Measurements from ENCODE around the gene SOX5.
A peak's percentile ranks its signal among the peaks of the same experiment; 100 is the strongest.

SOX5 gene

GRCh38 chr12:23949348-23950209 is at the start of gene SOX5:
TSS of gene SOX5 (minus strand) at chr12:23949670. CDS start at chr12:23949601, 69 bp downstream.
- DNase-seq (ENCODE audit: low spot score) = peak; percentile 69

- no peak for DNase-seq (ENCODE audit: low spot score)
Measured at GRCh38 chr12:23987046-23987445, 37.6 kb upstream of the SOX5 start.

DNA sequence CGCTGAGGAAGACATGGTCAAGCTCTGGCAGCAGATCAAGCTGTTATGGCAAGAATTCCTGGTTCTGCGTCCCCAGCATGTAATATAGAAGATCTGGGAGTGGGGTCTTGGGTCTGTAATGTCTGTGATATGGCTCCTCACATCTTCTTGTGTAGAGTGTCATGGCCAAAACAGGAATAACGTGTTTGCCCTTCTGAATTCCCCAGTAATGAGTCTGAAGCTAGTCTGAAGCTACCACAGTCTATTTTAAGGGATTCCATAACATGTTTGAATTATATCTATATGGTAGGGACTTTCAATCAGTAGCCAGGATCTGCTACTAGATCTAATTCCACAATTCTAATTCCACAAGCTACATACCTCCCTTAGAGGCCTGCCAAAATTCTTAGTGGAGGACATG is 31.4 kb upstream of the SOX5 start:
- no peak for DNase-seq (ENCODE audit: low spot score)

- peak; percentile 40 for DNase-seq (ENCODE audit: low spot score)
Measured at GRCh38 chr12:23964812-23965211, 15.3 kb upstream of the SOX5 start.

DNA sequence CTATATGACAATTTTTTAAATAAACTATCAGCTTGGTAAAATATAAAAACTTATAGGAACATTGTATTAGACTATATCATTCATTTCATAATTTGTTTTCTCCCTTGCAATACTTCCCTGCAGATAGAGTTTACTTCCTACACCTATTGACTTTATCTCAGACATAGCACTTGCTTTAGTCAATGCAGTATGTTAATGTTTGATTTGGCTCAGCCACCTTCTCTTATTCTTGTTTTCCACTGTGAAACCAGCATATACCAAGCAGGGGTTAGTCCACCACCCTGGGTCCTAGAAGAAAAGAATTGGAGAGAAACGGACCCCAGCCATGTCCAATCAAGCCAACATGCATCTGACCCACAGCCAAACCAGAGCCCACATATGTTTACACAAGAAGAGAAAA is 10.4 kb upstream of the SOX5 start:
- DNase-seq (ENCODE audit: low spot score) = no peak

GRCh38 chr12:23954332-23954731 is 4.9 kb upstream of the SOX5 start:
- no peak for DNase-seq (ENCODE audit: low spot score)

GRCh38 chr12:23952071-23952470 is 2.6 kb upstream of the SOX5 start:
- DNase-seq (ENCODE audit: low spot score) = no peak

DNA sequence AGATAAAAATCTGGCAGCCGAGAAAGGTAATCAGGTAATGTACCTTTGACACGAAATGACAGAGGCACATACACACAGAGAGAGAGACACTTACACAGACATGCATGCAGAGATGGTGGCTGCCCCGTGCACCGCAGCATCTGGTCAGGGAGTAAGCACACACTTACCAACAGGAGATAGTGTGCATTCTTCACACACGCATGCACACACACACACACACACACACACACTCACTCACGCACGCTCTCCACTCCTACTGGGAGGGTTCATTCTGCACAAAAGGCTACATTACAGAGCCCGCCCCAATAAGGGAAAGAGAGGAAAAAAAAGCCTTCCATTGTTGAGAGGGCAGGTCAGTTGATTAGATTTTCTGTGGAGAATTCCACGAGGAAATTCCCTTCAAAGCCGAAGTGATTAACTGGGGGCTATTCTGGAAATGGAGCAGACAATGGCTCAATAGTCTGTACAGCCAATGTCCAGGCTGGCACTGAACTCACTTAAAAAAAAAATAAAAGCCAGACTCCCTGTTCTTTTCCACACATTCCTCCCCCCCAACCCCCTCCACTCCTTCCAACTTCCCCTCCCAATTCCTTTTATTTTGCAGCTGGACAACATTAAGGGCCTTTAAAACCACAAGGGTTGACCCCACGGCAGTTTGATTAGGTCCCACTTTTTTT is 1.4 kb upstream of the SOX5 start:
- DNase-seq (ENCODE audit: low spot score) = no peak

- peak; percentile 64 for DNase-seq (ENCODE audit: low spot score)
Measured at GRCh38 chr12:23950210-23950774, 822 bp upstream of the SOX5 start.

- no peak for DNase-seq (ENCODE audit: low spot score)
Measured at GRCh38 chr12:23948291-23948690, 1.2 kb downstream of the SOX5 start.

- no peak for DNase-seq (ENCODE audit: low spot score)
Measured at GRCh38 chr12:23947395-23947794, 2.1 kb downstream of the SOX5 start.

GRCh38 chr12:23945249-23945648 is 4.2 kb downstream of the SOX5 start:
- no peak for DNase-seq (ENCODE audit: low spot score)

GRCh38 chr12:23944067-23944466 is 5.4 kb downstream of the SOX5 start:
- no peak for DNase-seq (ENCODE audit: low spot score)

- no peak for DNase-seq (ENCODE audit: low spot score)
Measured at GRCh38 chr12:23942841-23943240, 6.6 kb downstream of the SOX5 start.

GRCh38 chr12:23941780-23942179 is 7.7 kb downstream of the SOX5 start:
- DNase-seq (ENCODE audit: low spot score) = no peak

DNA sequence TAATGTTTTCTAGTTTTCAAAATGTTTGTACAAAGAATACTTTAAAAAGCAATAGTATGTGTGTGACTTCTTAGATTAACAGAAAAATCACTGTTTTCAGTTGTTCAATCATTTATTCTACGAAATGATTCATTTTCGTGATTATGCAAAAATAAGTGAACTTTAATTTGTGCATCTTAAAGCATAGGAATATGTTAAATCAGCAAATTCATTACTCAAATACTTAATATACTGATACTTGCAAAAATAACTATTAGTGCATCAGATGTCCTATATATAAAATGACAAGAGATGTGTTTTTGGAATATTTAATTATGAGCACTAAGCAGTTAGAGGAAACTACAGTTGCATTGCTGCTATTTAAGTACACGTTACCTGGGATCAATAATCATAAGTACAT is 11.0 kb downstream of the SOX5 start:
- no peak for DNase-seq (ENCODE audit: low spot score)

DNA sequence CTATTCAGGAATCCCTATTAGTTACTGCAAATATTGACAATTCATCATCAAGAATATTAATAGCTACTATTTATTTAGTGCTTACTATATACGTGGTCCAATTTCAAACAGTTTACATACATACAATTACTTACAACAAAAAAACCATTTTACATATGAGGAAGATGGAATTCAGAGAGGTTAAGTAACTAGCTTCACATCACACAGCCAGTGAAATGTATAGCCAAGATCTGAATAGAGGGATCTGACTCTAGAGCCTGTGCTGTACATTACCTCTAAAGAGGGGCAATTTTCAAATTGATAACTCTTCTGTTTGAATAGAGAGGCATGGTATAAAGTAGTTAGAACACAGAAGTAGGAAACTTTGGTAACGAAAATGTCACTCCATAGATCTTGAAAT is 18.3 kb downstream of the SOX5 start:
- no peak for DNase-seq (ENCODE audit: low spot score)

GRCh38 chr12:23930599-23930998 is 18.9 kb downstream of the SOX5 start:
- no peak for DNase-seq (ENCODE audit: low spot score)

DNA sequence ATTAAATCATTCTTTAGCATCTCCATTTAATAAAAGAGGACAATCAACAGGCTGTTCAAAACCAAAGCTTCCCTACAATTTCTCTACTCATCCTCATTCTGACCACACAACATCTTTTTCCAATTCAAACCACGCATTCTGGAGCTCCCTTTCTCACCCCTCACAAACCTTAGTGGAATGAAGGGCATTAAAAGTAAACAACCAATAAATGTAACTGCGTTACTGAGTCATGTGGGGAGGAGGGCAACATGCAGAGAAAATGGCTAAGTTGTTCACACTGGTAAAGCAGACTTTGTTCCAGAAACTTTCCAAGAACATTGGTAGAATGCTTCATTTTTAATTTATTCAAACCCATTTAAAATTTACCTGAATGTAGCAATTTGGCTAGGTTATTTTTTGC is 19.6 kb downstream of the SOX5 start:
- DNase-seq (ENCODE audit: low spot score) = no peak

DNA sequence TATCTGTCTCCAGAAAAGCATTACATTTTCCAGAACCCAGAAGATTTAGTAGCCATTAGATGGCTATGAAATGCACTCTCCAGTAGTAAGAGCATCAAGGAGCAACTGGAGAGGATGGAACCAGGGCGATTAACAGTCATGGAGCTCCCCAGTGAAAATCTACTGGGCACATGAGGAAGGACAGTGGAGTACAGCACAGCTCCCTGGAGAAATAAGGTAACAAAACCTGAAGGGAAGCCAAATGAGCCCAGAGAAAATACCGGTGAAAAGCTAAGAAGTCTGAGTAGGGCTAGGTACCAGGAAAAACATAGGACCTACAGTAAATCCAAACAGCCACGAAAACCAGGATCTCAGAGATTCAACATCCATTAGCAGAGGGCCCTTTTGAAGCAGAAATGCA is 21.6 kb downstream of the SOX5 start:
- no peak for DNase-seq (ENCODE audit: low spot score)

- no peak for DNase-seq (ENCODE audit: low spot score)
Measured at GRCh38 chr12:23921099-23921856, 28.2 kb downstream of the SOX5 start.

GRCh38 chr12:23911574-23911973 is 37.9 kb downstream of the SOX5 start:
- DNase-seq (ENCODE audit: low spot score) = no peak

Data from left forelimb (tissue), 1 donor.